Measurements from ENCODE around the gene NDUFB8.
A peak's percentile ranks its signal among the peaks of the same experiment; 100 is the strongest.

The NDUFB8 gene

DNA sequence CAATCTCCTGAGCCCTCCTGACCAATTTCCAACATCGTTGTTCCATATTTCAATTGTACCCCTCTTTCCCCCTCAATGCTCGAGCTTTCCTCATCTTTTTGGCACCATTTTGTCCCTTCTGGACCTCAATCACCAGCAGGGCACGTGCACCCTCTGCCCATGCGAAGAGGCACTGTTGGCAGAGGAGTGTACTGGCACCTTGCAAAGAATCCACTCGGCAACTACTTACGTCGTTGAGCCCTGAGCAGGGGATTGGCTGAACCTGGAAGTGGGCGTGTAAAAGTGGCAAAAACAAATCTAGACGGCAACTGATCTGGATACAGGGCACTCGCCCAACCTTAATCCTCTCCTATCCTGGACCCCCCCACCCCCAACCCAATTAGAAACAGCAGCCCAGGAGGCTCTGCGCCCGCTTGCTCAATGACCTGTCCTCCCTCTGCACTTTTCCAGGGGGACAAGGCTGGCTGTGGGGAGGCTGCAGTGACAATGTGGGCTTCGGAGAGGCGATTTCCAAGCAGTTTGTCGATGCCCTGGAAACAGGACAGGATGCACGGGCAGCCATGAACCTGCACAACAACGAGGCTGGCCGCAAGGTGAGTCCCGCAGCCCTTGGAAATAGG, 48.1 kb downstream of the NDUFB8 start:
- POLR2A ChIA-PET: no interaction called here

DNA sequence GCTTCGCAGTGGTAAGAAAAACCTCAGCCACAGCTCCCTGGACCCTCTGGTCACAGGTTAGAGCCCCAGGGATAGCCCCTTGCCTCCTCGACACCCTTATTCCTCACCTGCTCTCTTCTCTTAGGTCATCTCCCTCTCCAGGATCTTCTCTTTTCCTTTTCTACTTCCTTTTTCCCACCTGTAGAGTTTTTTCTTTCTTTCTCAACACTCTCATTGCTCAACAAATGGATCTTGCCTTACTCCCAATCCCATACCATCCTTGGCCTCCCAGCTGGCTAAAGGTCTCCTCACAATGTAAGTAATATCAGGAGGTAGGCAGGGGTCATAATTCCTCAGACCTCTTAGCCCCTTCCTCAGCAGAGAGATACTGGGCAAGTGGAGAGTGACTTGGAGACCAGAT, 49.7 kb downstream of the NDUFB8 start:
- peaks cover 2 to 41% (median 13%) of the 10 kb centered on the region in 5 experiments for H3K27me3 ChIP-seq (replicated peaks in 2 of 5; ENCODE audit: control insufficient read depth in 4 of 5, insufficient read depth in 5 of 5, low read length in 4 of 5)
- 97% methylated on average over 2 of the region's 2 CpGs for WGBS (ENCODE audit: insufficient coverage)
- DNase-seq: no peak
- no peak overlapping the region for H3K4me3 ChIP-seq (ENCODE audit: control insufficient read depth in 1 of 7, extremely low read depth in 1 of 7, insufficient read depth in 4 of 7, low read depth in 2 of 7, low read length in 6 of 7)
- peaks cover 0 to 3% (median under 1%) of the 10 kb centered on the region in 4 experiments for H3K36me3 ChIP-seq (ENCODE audit: control insufficient read depth in 4 of 4, insufficient read depth in 4 of 4, low read length in 3 of 4)
- peaks cover 0 to 3% (median 0%) of the 10 kb centered on the region in 5 experiments for H3K9me3 ChIP-seq (ENCODE audit: control extremely low read depth in 1 of 5, control insufficient read depth in 4 of 5, insufficient read depth in 2 of 5, low read depth in 1 of 5, low read length in 4 of 5)
- H3K27ac ChIP-seq (ENCODE audit: insufficient read depth in 1 of 2, low read depth in 1 of 2, low read length in 2 of 2, poor library complexity in 1 of 2, severe bottlenecking in 2 of 2): no peak overlapping the region
- H3K4me1 ChIP-seq (ENCODE audit: control extremely low read depth in 1 of 4, control insufficient read depth in 4 of 4, insufficient read depth in 4 of 4, low read length in 3 of 4): peaks cover 0 to 22% (median 15%) of the 10 kb centered on the region in 4 experiments
- POLR2A ChIA-PET: interaction anchor here (0.5 kb wide), 1 partner anchor 28 kb away, joined by 3 read pairs; no protein-coding TSS in a partner anchor
- CTCF ChIA-PET: interaction anchor here (1.2 to 1.4 kb wide), 3 partner anchors 12 to 39 kb away, joined by 4 read pairs; no protein-coding TSS in a partner anchor

More for the DNA sequence above, 48.1 kb downstream of the NDUFB8 start:
- Histone ChIP-seq H3K4me3 (ENCODE audit: control insufficient read depth in 1 of 7, extremely low read depth in 1 of 7, insufficient read depth in 4 of 7, low read depth in 2 of 7, low read length in 6 of 7) (peak overlapping the region in 6 of 7 experiments; percentile 45 to 73 (median 61)), H3K9me3 (ENCODE audit: control extremely low read depth in 1 of 5, control insufficient read depth in 4 of 5, insufficient read depth in 2 of 5, low read depth in 1 of 5, low read length in 4 of 5) (peaks cover 0 to 3% (median 0%) of the 10 kb centered on the region in 5 experiments), H3K4me1 (ENCODE audit: control extremely low read depth in 1 of 4, control insufficient read depth in 4 of 4, insufficient read depth in 4 of 4, low read length in 3 of 4) (peaks cover 0 to 22% (median 15%) of the 10 kb centered on the region in 4 experiments), H3K36me3 (ENCODE audit: control insufficient read depth in 4 of 4, insufficient read depth in 4 of 4, low read length in 3 of 4) (peaks cover 2 to 11% (median 4%) of the 10 kb centered on the region in 4 experiments), H3K27me3 (replicated peaks in 2 of 5; ENCODE audit: control insufficient read depth in 4 of 5, insufficient read depth in 5 of 5, low read length in 4 of 5) (peaks cover 2 to 41% (median 13%) of the 10 kb centered on the region in 5 experiments), H3K27ac (ENCODE audit: insufficient read depth in 1 of 2, low read depth in 1 of 2, low read length in 2 of 2, poor library complexity in 1 of 2, severe bottlenecking in 2 of 2) (no peak overlapping the region)
- whole genome bisulfite sequencing (ENCODE audit: insufficient coverage): 4% methylated on average over 13 of the region's 19 CpGs
- peak; percentile 91 to 96 (median 94) for DNase-seq
- CTCF ChIA-PET: interaction anchor here (0.6 to 7.9 kb wide), 15 partner anchors 10 to 537 kb away, joined by 3 to 75 read pairs (median 4); no protein-coding TSS in a partner anchor

DNA sequence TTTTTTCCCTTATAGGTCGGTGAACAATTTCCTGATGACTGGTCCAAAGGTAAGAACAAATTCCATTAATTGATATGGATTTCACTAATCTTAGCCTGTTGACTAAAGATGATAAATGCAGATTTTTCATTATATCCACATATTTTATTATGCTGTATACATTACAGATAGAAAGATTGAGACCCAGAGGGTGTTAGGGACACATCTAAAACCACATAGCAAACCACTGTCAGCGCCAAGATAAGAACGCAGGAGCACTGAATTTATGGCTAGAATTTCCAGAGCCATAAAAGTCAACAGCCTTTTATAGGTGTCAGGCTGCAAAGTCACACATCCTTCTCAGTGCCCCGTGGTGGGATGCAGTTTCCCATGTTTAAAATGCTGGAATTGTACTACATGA, 50.6 kb downstream of the NDUFB8 start:
- POLR2A ChIA-PET: interaction anchor here (0.6 kb wide), 1 partner anchor 91 kb away, joined by 3 read pairs; no protein-coding TSS in a partner anchor

DNA sequence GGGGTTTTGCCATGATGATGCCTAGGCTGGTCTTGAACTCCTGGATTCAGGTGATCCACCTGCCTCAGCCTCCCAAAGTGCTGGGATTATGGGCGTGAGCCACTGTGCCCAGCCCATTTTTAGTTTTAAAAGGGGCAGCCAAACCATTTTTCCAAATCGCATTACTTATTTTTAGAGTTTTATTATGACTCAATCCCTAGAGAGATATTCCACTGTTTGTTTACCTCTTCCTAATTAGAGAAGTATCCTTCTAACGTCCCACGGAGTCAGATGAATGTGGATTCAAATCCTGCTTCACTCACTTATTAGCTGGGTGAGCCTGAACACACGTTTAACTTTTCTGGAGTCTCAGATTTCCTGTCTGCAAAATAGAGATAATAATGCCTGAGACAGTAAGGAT, 51.7 kb downstream of the NDUFB8 start:
- peaks cover 2 to 32% (median 8%) of the 10 kb centered on the region in 5 experiments for H3K27me3 ChIP-seq (replicated peaks in 2 of 5; ENCODE audit: control insufficient read depth in 4 of 5, insufficient read depth in 5 of 5, low read length in 4 of 5)
- CTCF ChIA-PET: interaction anchor here (1.0 kb wide), 1 partner anchor 18 kb away, joined by 4 read pairs; no protein-coding TSS in a partner anchor

More for the DNA sequence above, 50.6 kb downstream of the NDUFB8 start:
- no peak overlapping the region for H3K4me3 ChIP-seq (ENCODE audit: control insufficient read depth in 1 of 7, extremely low read depth in 1 of 7, insufficient read depth in 4 of 7, low read depth in 2 of 7, low read length in 6 of 7)
- H3K36me3 ChIP-seq (ENCODE audit: control insufficient read depth in 4 of 4, insufficient read depth in 4 of 4, low read length in 3 of 4): no peaks in the 10 kb centered on the region
- peaks cover 2 to 41% (median 13%) of the 10 kb centered on the region in 5 experiments for H3K27me3 ChIP-seq (replicated peaks in 2 of 5; ENCODE audit: control insufficient read depth in 4 of 5, insufficient read depth in 5 of 5, low read length in 4 of 5)
- CTCF ChIA-PET: interaction anchor here (1.2 to 1.4 kb wide), 3 partner anchors 11 to 40 kb away, joined by 4 read pairs; no protein-coding TSS in a partner anchor
- peaks cover 0 to 3% (median 0%) of the 10 kb centered on the region in 5 experiments for H3K9me3 ChIP-seq (ENCODE audit: control extremely low read depth in 1 of 5, control insufficient read depth in 4 of 5, insufficient read depth in 2 of 5, low read depth in 1 of 5, low read length in 4 of 5)
- H3K4me1 ChIP-seq (ENCODE audit: control extremely low read depth in 1 of 4, control insufficient read depth in 4 of 4, insufficient read depth in 4 of 4, low read length in 3 of 4): peaks cover 0 to 22% (median 15%) of the 10 kb centered on the region in 4 experiments
- H3K27ac ChIP-seq (ENCODE audit: insufficient read depth in 1 of 2, low read depth in 1 of 2, low read length in 2 of 2, poor library complexity in 1 of 2, severe bottlenecking in 2 of 2): no peak overlapping the region
- WGBS (ENCODE audit: insufficient coverage): 17% methylated on average over 2 of the region's 4 CpGs
- DNase-seq: peak in 2 of 3 donors; percentile 7 to 14

More for the DNA sequence above, 51.7 kb downstream of the NDUFB8 start:
- WGBS (ENCODE audit: insufficient coverage): 56% methylated on average over 5 of the region's 5 CpGs
- DNase-seq: peak in 1 of 3 donors; percentile 21
- Histone ChIP-seq H3K9me3 (ENCODE audit: control extremely low read depth in 1 of 5, control insufficient read depth in 4 of 5, insufficient read depth in 2 of 5, low read depth in 1 of 5, low read length in 4 of 5) (peaks cover 0 to 3% (median 0%) of the 10 kb centered on the region in 5 experiments), H3K36me3 (ENCODE audit: control insufficient read depth in 4 of 4, insufficient read depth in 4 of 4, low read length in 3 of 4) (no peaks in the 10 kb centered on the region), H3K4me1 (ENCODE audit: control extremely low read depth in 1 of 4, control insufficient read depth in 4 of 4, insufficient read depth in 4 of 4, low read length in 3 of 4) (peaks cover 0 to 19% (median 14%) of the 10 kb centered on the region in 4 experiments), H3K4me3 (ENCODE audit: control insufficient read depth in 1 of 7, extremely low read depth in 1 of 7, insufficient read depth in 4 of 7, low read depth in 2 of 7, low read length in 6 of 7) (no peak overlapping the region), H3K27ac (ENCODE audit: insufficient read depth in 1 of 2, low read depth in 1 of 2, low read length in 2 of 2, poor library complexity in 1 of 2, severe bottlenecking in 2 of 2) (no peak overlapping the region)
- POLR2A ChIA-PET: no interaction called here
